ENCODE results near the gene MRPS10. TPM values are rescaled to one million over a fixed set of nuclear protein-coding genes. Genes with fewer than 3 reads are reported as not detected.
A peak's percentile ranks its signal among the peaks of the same experiment; 100 is the strongest.

MRPS10 gene
- polyA plus RNA-seq, 1 of the 3 experiments (the other 2 are of a cell fraction), result 29.8 TPM

GRCh38 chr6:42166444-42167141 is 51.1 kb downstream of the MRPS10 start (continued):
- TF ChIP-seq IRF3 (IDR thresholded peaks at IDR 0.05; ENCODE audit: low read depth, low read length) (no peak), FOXM1 (IDR thresholded peaks at IDR 0.05; ENCODE audit: low read depth) (no peak), CHD2 (IDR thresholded peaks at IDR 0.05; ENCODE audit: low read length, partially characterized antibody) (peak; percentile 54), YY1 (IDR thresholded peaks at IDR 0.05; ENCODE audit: low read depth) (no peak), MEF2A (IDR thresholded peaks at IDR 0.05; ENCODE audit: borderline replicate concordance, low read depth) (no peak), NFIC (IDR thresholded peaks at IDR 0.05; ENCODE audit: borderline replicate concordance) (no peak), RCOR1 (IDR thresholded peaks at IDR 0.05; ENCODE audit: low read length) (no peak), MAX (IDR thresholded peaks at IDR 0.05; ENCODE audit: low read depth) (no peak), POLR2AphosphoS5 (IDR thresholded peaks at IDR 0.05; ENCODE audit: low read depth, low read length) (no peak), TCF12 (IDR thresholded peaks at IDR 0.05) (no peak), FOXJ3 (CRISPR knock-in tag; IDR thresholded peaks at IDR 0.05) (no peak), RXRA (IDR thresholded peaks at IDR 0.05; ENCODE audit: borderline replicate concordance, low read depth) (no peak)

- ChIA-PET CTCF (interaction anchor here (0.6 to 10.3 kb wide), 7 partner anchors 11 to 287 kb away, joined by 3 to 159 read pairs (median 4); partner anchors contain the start of gene TAF8), POLR2A (no interaction called here)
- DNase-seq, result no peak
- no peak overlapping the region for H3K4me2 ChIP-seq
- no peaks in the 10 kb centered on the region; a peak in 1 of 4 replicates for H3K4me1 ChIP-seq (ENCODE audit: control insufficient read depth in 1 of 2, insufficient read depth in 2 of 2, low read depth in 1 of 2, low read length in 1 of 2)
- H4K20me1 ChIP-seq (ENCODE audit: insufficient read depth), result no peaks in the 10 kb centered on the region
- no peak overlapping the region for H3K27ac ChIP-seq (ENCODE audit: low read depth in 2 of 2, low read length in 1 of 2)
- TF ChIP-seq MXI1 (IDR thresholded peaks at IDR 0.05; ENCODE audit: low read depth, low read length), result no peak
- TF ChIP-seq NFIC (IDR thresholded peaks at IDR 0.05; ENCODE audit: borderline replicate concordance), result peak; percentile 21; the same call in 1 of the 2 replicates
- TF ChIP-seq TCF12 (IDR thresholded peaks at IDR 0.05), result peak; percentile 47
- H3F3A ChIP-seq (replicated peaks; ENCODE audit: insufficient read depth), result no peaks in the 10 kb centered on the region
- H3K4me3 ChIP-seq (ENCODE audit: low read depth in 2 of 2, low read length in 1 of 2), result no peak overlapping the region
- no peaks in the 10 kb centered on the region for H3K36me3 ChIP-seq (replicated peaks in 1 of 2; ENCODE audit: control insufficient read depth in 1 of 2, insufficient read depth in 2 of 2, low read length in 1 of 2)
- WGBS (ENCODE audit: low lambda C conversion rate), result 64% methylated on average over 8 of the region's 9 CpGs
- H3K9me2 ChIP-seq, result no peaks in the 10 kb centered on the region
- no peaks in the 10 kb centered on the region for H3K79me2 ChIP-seq (ENCODE audit: insufficient read depth)
- no peaks in the 10 kb centered on the region for H3K27me3 ChIP-seq (ENCODE audit: insufficient read depth)
- no peak overlapping the region for H3K9ac ChIP-seq
- no peaks in the 10 kb centered on the region for H3K9me3 ChIP-seq
- no peak overlapping the region for H2AFZ ChIP-seq (ENCODE audit: low read depth)
Measured at GRCh38 chr6:42165016-42165415, 52.6 kb downstream of the MRPS10 start.

GRCh38 chr6:42163981-42164380 is 53.7 kb downstream of the MRPS10 start:
- no peak for DNase-seq
- Histone ChIP-seq H3F3A (replicated peaks; ENCODE audit: insufficient read depth) (no peaks in the 10 kb centered on the region), H4K20me1 (ENCODE audit: insufficient read depth) (no peaks in the 10 kb centered on the region), H3K4me2 (no peak overlapping the region), H3K9me2 (no peaks in the 10 kb centered on the region), H3K4me3 (ENCODE audit: low read depth in 2 of 2, low read length in 1 of 2) (no peak overlapping the region), H3K9ac (no peak overlapping the region), H3K79me2 (ENCODE audit: insufficient read depth) (no peaks in the 10 kb centered on the region), H3K36me3 (replicated peaks in 1 of 2; ENCODE audit: control insufficient read depth in 1 of 2, insufficient read depth in 2 of 2, low read length in 1 of 2) (no peaks in the 10 kb centered on the region), H2AFZ (ENCODE audit: low read depth) (no peak overlapping the region), H3K27me3 (ENCODE audit: insufficient read depth) (no peaks in the 10 kb centered on the region), H3K4me1 (ENCODE audit: control insufficient read depth in 1 of 2, insufficient read depth in 2 of 2, low read depth in 1 of 2, low read length in 1 of 2) (no peaks in the 10 kb centered on the region; a peak in 1 of 4 replicates), H3K9me3 (no peaks in the 10 kb centered on the region), H3K27ac (ENCODE audit: low read depth in 2 of 2, low read length in 1 of 2) (no peak overlapping the region)
- TF ChIP-seq RFX5 (IDR thresholded peaks at IDR 0.05; ENCODE audit: low read length), result no peak
- no peak for TF ChIP-seq MXI1 (IDR thresholded peaks at IDR 0.05; ENCODE audit: low read depth, low read length)
- no peak for TF ChIP-seq POLR2AphosphoS5 (IDR thresholded peaks at IDR 0.05; ENCODE audit: low read depth, low read length)
- no peak for TF ChIP-seq SIN3A (IDR thresholded peaks at IDR 0.05; ENCODE audit: borderline replicate concordance, low read depth, low read length)
- no peak for TF ChIP-seq TEAD4 (IDR thresholded peaks at IDR 0.05; ENCODE audit: borderline replicate concordance, insufficient read depth)
- no peak for TF ChIP-seq NFIC (IDR thresholded peaks at IDR 0.05; ENCODE audit: borderline replicate concordance)
- TF ChIP-seq MAX (IDR thresholded peaks at IDR 0.05; ENCODE audit: low read depth), result no peak
- TF ChIP-seq CHD2 (IDR thresholded peaks at IDR 0.05; ENCODE audit: low read length, partially characterized antibody), result no peak
- no peak for TF ChIP-seq EZH2phosphoT487 (IDR thresholded peaks at IDR 0.05; ENCODE audit: borderline replicate concordance, low read depth)
- 88% methylated on average over 1 of the region's 1 CpG for WGBS (ENCODE audit: low lambda C conversion rate)
- ChIA-PET CTCF (interaction anchor here (0.6 to 10.3 kb wide), 6 partner anchors 10 to 114 kb away, joined by 3 to 159 read pairs (median 6); partner anchors contain the start of gene TAF8), POLR2A (no interaction called here)

Data from SK-N-SH (cell line).